NCI-H128 (cell line): Measurements from ENCODE around the gene SPIB.
"Not testable (repeated sequence)": the region's sequence is repeated elsewhere in the genome, so short reads cannot be mapped to it uniquely, and the experiment has no call there.

Experiments used
- DNase-seq: peaks from one replicate; lab custom pipeline; 2025; ENCODE audit not compliant: unreplicated experiment; lab: John Stamatoyannopoulos, UW

Gene SPIB

DNA sequence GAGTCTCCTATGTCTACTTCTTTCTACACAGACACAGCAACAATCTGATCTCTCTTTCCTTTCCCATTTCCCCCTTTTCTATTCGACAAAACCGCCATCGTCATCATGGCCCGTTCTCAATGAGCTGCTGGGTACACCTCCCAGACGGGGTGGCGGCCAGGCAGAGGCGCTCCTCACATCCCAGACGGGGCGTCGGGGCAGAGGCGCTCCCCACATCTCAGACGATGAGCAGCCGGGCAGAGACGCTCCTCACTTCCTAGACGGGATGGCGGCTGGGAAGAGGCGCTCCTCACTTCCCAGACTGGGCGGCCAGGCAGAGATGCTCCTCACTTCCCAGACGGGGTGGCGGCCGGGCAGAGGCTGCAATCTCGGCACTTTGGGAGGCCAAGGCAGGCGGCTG is 27.8 kb upstream of the SPIB start:
- DNase-seq, result not testable (repeated sequence)

GRCh38 chr19:50392759-50393158 is 26.0 kb upstream of the SPIB start:
- DNase-seq, result no peak

GRCh38 chr19:50393589-50393988 is 25.1 kb upstream of the SPIB start:
- DNase-seq, result no peak

- no peak for DNase-seq
Measured at GRCh38 chr19:50394017-50394416, 24.7 kb upstream of the SPIB start.

DNA sequence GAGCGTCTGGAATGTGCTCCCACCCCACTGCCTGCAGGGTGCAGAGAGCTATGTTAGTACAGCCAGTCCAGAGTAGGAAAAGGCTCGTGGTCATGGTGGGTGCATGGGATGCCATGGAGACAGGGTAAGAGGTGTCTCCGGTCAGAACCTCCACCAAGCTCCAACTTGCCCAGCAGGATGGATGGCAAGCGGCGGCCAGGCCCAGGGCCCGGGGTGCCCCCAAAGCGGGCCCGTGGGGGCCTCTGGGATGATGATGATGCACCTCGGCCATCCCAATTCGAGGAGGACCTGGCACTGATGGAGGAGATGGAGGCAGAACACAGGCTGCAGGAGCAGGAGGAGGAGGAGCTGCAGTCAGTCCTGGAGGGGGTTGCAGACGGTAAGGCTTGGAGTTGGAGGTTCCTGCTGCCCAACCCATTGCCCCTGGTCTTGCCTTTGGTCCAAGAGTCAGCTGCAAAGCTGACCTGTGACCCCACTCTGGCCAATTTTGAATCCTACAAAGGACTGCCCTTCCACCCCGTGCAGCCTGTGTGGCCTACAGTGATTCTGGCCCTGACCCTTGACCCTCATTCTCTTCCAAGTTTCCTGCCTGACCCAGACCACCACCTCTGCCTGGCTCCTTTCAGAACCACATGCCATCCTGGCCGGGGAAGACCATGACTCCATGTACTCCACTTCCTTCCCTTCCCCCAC is 19.9 kb upstream of the SPIB start:
- DNase-seq, result no peak

DNA sequence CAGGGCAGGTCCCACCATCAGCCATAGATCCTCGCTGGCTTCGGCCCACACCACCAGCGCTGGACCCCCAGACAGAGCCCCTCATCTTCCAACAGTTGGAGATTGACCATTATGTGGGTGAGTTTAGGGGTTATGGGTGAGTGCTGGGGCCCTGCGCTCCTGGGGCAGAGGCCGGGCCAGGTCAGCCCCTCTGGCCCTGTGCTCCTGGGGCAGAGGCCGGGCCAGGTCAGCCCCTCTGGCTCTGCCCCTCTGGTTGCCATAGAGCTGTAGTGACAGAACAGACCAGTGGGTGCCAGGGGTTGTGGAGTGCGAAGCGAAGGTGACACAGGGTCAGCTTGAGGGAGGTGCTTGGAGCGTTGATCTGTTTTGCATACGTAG is 19.4 kb upstream of the SPIB start:
- DNase-seq, result no peak

DNA sequence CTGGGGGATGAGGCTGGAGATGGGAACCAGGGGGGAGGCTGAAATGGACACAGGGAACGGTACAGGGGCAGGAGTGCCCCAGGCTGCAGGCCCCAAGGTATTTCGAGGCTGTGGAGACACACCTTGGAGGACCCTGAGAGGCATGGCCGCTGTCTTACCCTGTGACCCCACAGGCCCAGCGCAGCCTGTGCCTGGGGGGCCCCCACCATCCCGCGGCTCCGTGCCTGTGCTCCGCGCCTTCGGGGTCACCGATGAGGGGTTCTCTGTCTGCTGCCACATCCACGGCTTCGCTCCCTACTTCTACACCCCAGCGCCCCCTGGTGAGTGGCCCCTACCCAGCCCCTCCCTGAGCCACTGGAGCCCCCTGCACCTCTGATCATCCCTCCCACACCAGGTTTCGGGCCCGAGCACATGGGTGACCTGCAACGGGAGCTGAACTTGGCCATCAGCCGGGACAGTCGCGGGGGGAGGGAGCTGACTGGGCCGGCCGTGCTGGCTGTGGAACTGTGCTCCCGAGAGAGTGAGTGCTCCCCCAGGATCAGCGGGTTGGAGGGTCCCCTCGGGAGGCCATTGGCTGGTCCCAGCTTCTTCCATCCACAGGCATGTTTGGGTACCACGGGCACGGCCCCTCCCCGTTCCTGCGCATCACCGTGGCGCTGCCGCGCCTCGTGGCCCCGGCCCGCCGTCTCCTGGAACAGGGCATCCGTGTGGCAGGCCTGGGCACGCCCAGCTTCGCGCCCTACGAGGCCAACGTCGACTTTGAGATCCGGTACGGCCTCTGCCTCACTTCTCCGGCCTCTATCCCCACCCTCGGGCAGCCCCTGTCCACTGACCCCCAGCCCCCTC is 16.9 kb upstream of the SPIB start:
- DNase-seq, result no peak

DNA sequence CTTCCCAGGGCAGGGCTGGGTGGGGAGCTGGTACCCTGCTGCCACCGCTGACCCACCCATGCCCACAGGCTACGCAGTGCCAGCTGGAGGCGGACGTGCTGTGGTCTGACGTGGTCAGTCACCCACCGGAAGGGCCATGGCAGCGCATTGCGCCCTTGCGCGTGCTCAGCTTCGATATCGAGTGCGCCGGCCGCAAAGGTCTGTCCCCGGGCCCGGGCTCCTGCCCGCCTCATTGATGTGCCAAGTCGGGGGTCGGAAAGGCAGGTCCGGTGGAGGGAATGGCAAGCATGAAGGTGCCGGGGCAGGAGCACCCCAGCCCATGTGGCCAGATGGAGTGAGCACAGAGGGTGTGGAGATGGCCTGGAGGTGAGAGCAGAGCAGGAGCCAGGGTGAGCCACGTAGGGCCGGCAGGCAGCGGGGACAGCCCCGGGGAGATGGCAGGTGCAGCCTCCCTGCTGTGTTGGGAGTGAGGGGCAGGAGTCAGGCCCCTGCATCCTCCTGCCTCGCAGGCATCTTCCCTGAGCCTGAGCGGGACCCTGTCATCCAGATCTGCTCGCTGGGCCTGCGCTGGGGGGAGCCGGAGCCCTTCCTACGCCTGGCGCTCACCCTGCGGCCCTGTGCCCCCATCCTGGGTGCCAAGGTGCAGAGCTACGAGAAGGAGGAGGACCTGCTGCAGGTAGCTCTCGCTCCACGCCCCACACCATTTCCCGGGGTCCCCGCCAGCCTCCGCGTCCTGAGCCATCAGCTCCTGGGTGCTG is 16.0 kb upstream of the SPIB start:
- no peak for DNase-seq

GRCh38 chr19:50406156-50406820 is 12.4 kb upstream of the SPIB start:
- DNase-seq, result no peak

- no peak for DNase-seq
Measured at GRCh38 chr19:50406829-50407228, 11.9 kb upstream of the SPIB start.

DNA sequence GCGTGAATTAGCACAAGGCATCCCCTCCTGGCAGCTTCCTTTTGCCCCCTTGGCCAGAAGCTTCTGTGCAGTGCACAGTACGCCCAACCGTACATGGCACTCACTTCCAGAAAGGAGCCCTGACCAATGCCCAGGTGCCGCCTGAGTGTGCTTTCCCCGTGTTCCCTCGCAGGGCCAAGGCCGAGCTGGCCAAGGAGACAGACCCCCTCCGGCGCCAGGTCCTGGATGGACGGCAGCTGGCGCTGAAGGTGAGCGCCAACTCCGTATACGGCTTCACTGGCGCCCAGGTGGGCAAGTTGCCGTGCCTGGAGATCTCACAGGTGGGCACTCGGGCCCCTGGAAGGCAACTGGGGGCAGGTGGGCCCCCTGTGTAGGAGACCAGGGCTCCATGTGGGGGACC is 9.4 kb upstream of the SPIB start:
- DNase-seq, result no peak

DNA sequence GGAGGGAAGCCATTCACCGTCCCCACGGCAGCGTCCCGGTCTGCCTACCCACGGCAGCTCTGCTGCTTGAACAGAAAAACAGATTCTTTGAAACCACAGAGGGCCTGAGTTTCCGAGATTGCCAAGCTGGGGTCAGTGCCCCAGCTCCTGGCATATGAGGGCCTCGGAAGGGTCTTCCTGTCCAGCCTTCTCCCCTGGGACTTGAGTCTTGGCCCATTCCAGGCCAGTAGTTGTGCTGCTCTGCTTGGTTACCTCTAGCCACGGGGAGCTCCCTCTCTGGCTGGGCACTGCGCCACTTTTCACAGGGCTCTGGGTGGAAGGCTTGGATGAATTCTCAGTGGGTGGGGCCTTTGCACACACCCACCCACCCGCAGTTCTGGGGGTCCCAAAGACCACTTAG is 8.6 kb upstream of the SPIB start:
- DNase-seq, result no peak

DNA sequence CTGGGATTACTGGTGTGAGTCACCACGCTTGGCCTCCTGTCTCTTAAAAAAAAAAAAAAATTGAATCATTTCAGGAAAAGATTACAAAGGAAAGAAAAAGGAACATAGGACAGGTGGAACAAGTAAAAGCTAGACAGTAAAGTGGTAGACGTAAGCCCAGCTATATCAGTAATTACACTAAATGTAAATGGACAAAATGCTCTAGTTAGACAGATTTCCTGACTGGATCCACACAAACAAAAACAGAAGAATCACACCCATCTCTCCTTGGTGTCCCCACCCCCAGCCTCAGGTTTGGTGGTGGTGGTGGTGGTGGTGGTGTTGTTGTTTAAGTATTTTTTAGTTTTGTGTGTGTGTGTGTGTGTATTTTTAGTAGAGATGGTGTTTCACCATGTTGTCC is 6.3 kb upstream of the SPIB start:
- DNase-seq, result no peak

DNA sequence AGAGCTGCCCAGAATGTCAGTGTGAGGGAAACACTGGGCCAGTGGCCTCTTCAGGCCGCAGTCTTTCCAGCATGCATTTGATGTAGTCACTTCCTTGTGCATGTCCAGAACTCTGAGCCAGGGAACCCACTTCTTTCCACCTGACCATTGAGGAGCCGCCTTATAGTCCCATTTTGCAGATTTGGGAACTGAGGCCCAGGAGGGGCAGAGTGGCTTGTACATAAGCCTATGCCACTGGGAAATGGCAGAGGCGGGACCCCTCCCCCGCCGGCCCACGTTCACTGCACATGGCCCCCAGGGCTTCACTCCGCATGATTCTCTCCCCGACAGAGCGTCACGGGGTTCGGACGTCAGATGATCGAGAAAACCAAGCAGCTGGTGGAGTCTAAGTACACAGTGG is 5.6 kb upstream of the SPIB start:
- DNase-seq, result no peak

DNA sequence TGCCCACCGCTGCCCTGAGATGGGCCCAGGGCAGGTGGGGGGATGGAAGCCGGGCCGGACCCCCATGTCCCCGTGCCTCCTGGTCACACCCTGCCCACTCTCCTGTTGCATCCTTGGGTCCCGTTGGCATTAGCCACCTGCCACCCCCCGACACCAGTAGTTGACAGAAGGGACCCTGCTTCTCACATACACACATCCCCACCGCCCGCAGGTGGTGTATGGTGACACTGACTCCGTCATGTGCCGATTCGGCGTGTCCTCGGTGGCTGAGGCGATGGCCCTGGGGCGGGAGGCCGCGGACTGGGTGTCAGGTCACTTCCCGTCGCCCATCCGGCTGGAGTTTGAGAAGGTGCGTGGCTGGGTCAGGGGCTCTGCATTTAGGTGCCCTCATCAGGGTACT is 5.2 kb upstream of the SPIB start:
- no peak for DNase-seq

GRCh38 chr19:50414864-50415660 is 3.7 kb upstream of the SPIB start:
- DNase-seq, result no peak

GRCh38 chr19:50415661-50416033 is 3.1 kb upstream of the SPIB start:
- no peak for DNase-seq

GRCh38 chr19:50416034-50416977 is 2.4 kb upstream of the SPIB start:
- no peak for DNase-seq
